MCF 10A (cell line): ENCODE data around the gene L1TD1. TPM values are rescaled to one million over a fixed set of nuclear protein-coding genes. Genes with fewer than 3 reads are reported as not detected.
A peak's percentile ranks its signal among the peaks of the same experiment; 100 is the strongest.
"Not testable (repeated sequence)": the region's sequence is repeated elsewhere in the genome, so short reads cannot be mapped to it uniquely, and the experiment has no call there.

Source experiments
- Bru-seq: library from RNA; stranded (reverse); fragments of 400-500 nt; gene quantifications from one replicate; lab custom pipeline; 2021; lab: Mats Ljungman, UMichigan
- BruChase-seq, 2 experiments: library from RNA; stranded (reverse); fragments of 400-500 nt; gene quantifications; one replicate each; lab custom pipeline; 2021; lab: Mats Ljungman, UMichigan
- BruUV-seq: library from RNA; stranded (reverse); fragments of 400-500 nt; replicated peaks from 2 replicates; lab custom pipeline; 2021; lab: Mats Ljungman, UMichigan
- CTCF ChIA-PET: fragments of 300-600 bp; sonication (Branson Sonifier 250); formaldehyde crosslinking; extraction: SDS; loops from one replicate; lab custom pipeline; 2021; ENCODE audit warnings: antibody characterized with exemption, inconsistent platforms; lab: Yijun Ruan, JAX
- POLR2A ChIA-PET: fragments of 300-600, 350-650 bp; sonication (Branson Sonifier 250); formaldehyde crosslinking; extraction: SDS; loops from one replicate; lab custom pipeline; 2020; ENCODE audit warnings: antibody characterized with exemption, inconsistent platforms; lab: Yijun Ruan, JAX
- DNase-seq: peaks from one replicate; pipeline ENCODE4 v3.0.0-alpha.2; 2018; ENCODE audit not compliant: unreplicated experiment
- H3K27ac Mint-ChIP-seq: one replicate; pipeline ENCODE4 v1.8.0; 2022; ENCODE audit warnings: mild to moderate bottlenecking, low read depth, mixed read lengths; ENCODE audit not compliant: unreplicated experiment
- H3K27me3 Mint-ChIP-seq: one replicate; pipeline ENCODE4 v1.8.0; 2022; ENCODE audit warnings: mixed read lengths; ENCODE audit not compliant: insufficient read depth, unreplicated experiment
- H3K36me3 Mint-ChIP-seq: one replicate; pipeline ENCODE4 v1.8.0; 2022; ENCODE audit warnings: mild to moderate bottlenecking, moderate library complexity, mixed read lengths; ENCODE audit not compliant: insufficient read depth, unreplicated experiment
- H3K4me1 Mint-ChIP-seq: one replicate; pipeline ENCODE4 v1.8.0; 2022; ENCODE audit warnings: mixed read lengths; ENCODE audit not compliant: insufficient read depth, unreplicated experiment
- H3K4me3 Mint-ChIP-seq: one replicate; pipeline ENCODE4 v1.8.0; 2022; ENCODE audit warnings: mild to moderate bottlenecking, moderate library complexity, mixed read lengths; ENCODE audit not compliant: unreplicated experiment
- H3K9me3 Mint-ChIP-seq: one replicate; pipeline ENCODE4 v1.8.0; 2022; ENCODE audit warnings: mixed read lengths; ENCODE audit not compliant: unreplicated experiment
- CTCF ChIP-seq: fragments of 200-600 bp; IDR thresholded peaks from one replicate; pipeline ENCODE4 v1.8.0; 2022; ENCODE audit warnings: antibody characterized with exemption, mild to moderate bottlenecking; ENCODE audit not compliant: unreplicated experiment
- intact Hi-C: fragments of 100-400 bp; cut with micrococcal nuclease; formaldehyde crosslinking; loops from 2 replicates; pipeline ENCODE4 v1.14.1; 2022
- long read RNA-seq: library from polyadenylated mRNA; stranded (forward); transcript quantifications from one replicate; pipeline ENCODE4 v2.0.0, GENCODE V29; 2022
- total RNA-seq: library from RNA; stranded (reverse); gene quantifications from 2 replicates; pipeline ENCODE4 v1.2.3, GENCODE V29; 2022

Gene L1TD1
- total RNA-seq (not detected in 2 replicates), Bru-seq, nascent RNA (not detected), BruChase-seq, experiment 1, labeled RNA remaining after a 6-hour chase (percentile 21 among the genes with signal in this experiment), BruChase-seq, experiment 2, labeled RNA remaining after a 2-hour chase (percentile 16 among the genes with signal in this experiment)
- long read RNA-seq, result 0 reads

GRCh38 chr1:62194651-62195544 lies at the start of gene L1TD1:
TSS of gene L1TD1 (plus strand) at chr1:62194849. CDS start at chr1:62206629, 11,780 bp downstream.
- Mint-ChIP-seq H3K27me3 (no peaks in the 10 kb centered on the region), H3K36me3 (no peaks in the 10 kb centered on the region), H3K4me1 (peaks cover 7% of the 10 kb centered on the region), H3K9me3 (no peaks in the 10 kb centered on the region), H3K4me3 (no peak within 1 kb of the TSS), H3K27ac (no peak within 1 kb of the TSS)
- ChIA-PET CTCF (no interaction called here), POLR2A (interaction anchor here (0.6 kb wide), 1 partner anchor 196 kb away, joined by 3 read pairs; no protein-coding TSS in a partner anchor)
- no peak for TF ChIP-seq CTCF
- BruUV-seq, result no TSS peak
- DNase-seq, result no peak
- intact Hi-C loops, result no loop called here

GRCh38 chr1:62159940-62160348 lies 34.7 kb upstream of the L1TD1 start:
- H3K9me3 Mint-ChIP-seq, result no peaks in the 10 kb centered on the region
- no peaks in the 10 kb centered on the region for H3K27me3 Mint-ChIP-seq
- ChIA-PET CTCF (interaction anchor here (0.5 to 1.6 kb wide), 4 partner anchors 10 to 231 kb away, joined by 3 to 10 read pairs (median 4); no protein-coding TSS in a partner anchor), POLR2A (interaction anchor here (0.5 to 1.1 kb wide), 3 partner anchors 9 to 1394 kb away, joined by 3 read pairs; no protein-coding TSS in a partner anchor)
- H3K36me3 Mint-ChIP-seq, result peaks cover 25% of the 10 kb centered on the region
- H3K4me1 Mint-ChIP-seq, result no peaks in the 10 kb centered on the region
- no peak overlapping the region for H3K27ac Mint-ChIP-seq
- H3K4me3 Mint-ChIP-seq, result no peak overlapping the region
- intact Hi-C loops, result no loop called here
- no TSS peak for BruUV-seq
- TF ChIP-seq CTCF, result no peak
- no peak for DNase-seq

- Mint-ChIP-seq H3K27ac (no peak overlapping the region), H3K9me3 (no peaks in the 10 kb centered on the region), H3K27me3 (no peaks in the 10 kb centered on the region), H3K36me3 (peaks cover 25% of the 10 kb centered on the region), H3K4me3 (no peak overlapping the region), H3K4me1 (no peaks in the 10 kb centered on the region)
- CTCF ChIA-PET, result interaction anchor here (0.7 kb wide), 1 partner anchor 230 kb away, joined by 3 read pairs; no protein-coding TSS in a partner anchor
- TSS peak; percentile 27 for BruUV-seq
- POLR2A ChIA-PET, result no interaction called here
- intact Hi-C loops, result no loop called here
- no peak for TF ChIP-seq CTCF
- DNase-seq, result no peak
These were observed 32.9 kb upstream of the L1TD1 start for GRCh38 chr1:62161711-62162110.

- POLR2A ChIA-PET, result interaction anchor here (0.6 kb wide), 1 partner anchor 10 kb away, joined by 3 read pairs; no protein-coding TSS in a partner anchor
- DNase-seq, H3K27me3 Mint-ChIP-seq, H3K4me3 Mint-ChIP-seq, H3K4me1 Mint-ChIP-seq, H3K27ac Mint-ChIP-seq, BruUV-seq, H3K9me3 Mint-ChIP-seq, intact Hi-C loops: not testable (repeated sequence)
- peaks cover 11% of the 10 kb centered on the region for H3K36me3 Mint-ChIP-seq
- CTCF ChIA-PET, result interaction anchor here (0.6 to 8.5 kb wide), 3 partner anchors 26 to 286 kb away, joined by 3 to 241 read pairs (median 3); no protein-coding TSS in a partner anchor
These were observed 24.3 kb upstream of the L1TD1 start for GRCh38 chr1:62170380-62170779.
